GM19023 (cell line): ENCODE data around the gene CAPN12.
"Not testable (repeated sequence)": the region's sequence is repeated elsewhere in the genome, so short reads cannot be mapped to it uniquely, and the experiment has no call there.

ENCODE experiments used
- ATAC-seq: cut with Tn5 transposase; IDR thresholded peaks from one replicate; pipeline ENCODE4 v1.9.1; 2021; ENCODE audit warnings: mild to moderate bottlenecking, moderate library complexity; ENCODE audit not compliant: unreplicated experiment

The CAPN12 gene

GRCh38 chr19:38770949-38771275 lies 26.6 kb upstream of the CAPN12 start:
- ATAC-seq: peak; percentile 55

GRCh38 chr19:38770228-38770948 lies 26.1 kb upstream of the CAPN12 start:
- ATAC-seq: peak; percentile 15

GRCh38 chr19:38769635-38770211 lies 25.4 kb upstream of the CAPN12 start:
- no peak for ATAC-seq

- no peak for ATAC-seq
These were observed 22.2 kb upstream of the CAPN12 start for GRCh38 chr19:38766276-38767047.

- no peak for ATAC-seq
These were observed 20.9 kb upstream of the CAPN12 start for GRCh38 chr19:38765214-38765613.

GRCh38 chr19:38763795-38764220 lies 19.5 kb upstream of the CAPN12 start:
- ATAC-seq: no peak

GRCh38 chr19:38761884-38762389 lies 17.7 kb upstream of the CAPN12 start:
- not testable (repeated sequence) for ATAC-seq

- ATAC-seq: not testable (repeated sequence)
These were observed 16.7 kb upstream of the CAPN12 start for GRCh38 chr19:38760805-38761517.

- ATAC-seq: no peak
These were observed 15.3 kb upstream of the CAPN12 start for GRCh38 chr19:38759590-38760003.

GRCh38 chr19:38754196-38754595 lies 9.9 kb upstream of the CAPN12 start:
- ATAC-seq: not testable (repeated sequence)

GRCh38 chr19:38753783-38754182 lies 9.5 kb upstream of the CAPN12 start:
- not testable (repeated sequence) for ATAC-seq

- no peak for ATAC-seq
These were observed 1.0 kb upstream of the CAPN12 start for GRCh38 chr19:38745316-38745715.

GRCh38 chr19:38744874-38745273 lies 600 bp upstream of the CAPN12 start:
- ATAC-seq: no peak

GRCh38 chr19:38743394-38744297 lies 628 bp downstream of the CAPN12 start:
- ATAC-seq: no peak

GRCh38 chr19:38742906-38743305 lies 1.4 kb downstream of the CAPN12 start:
- no peak for ATAC-seq

GRCh38 chr19:38742296-38742695 lies 2.0 kb downstream of the CAPN12 start:
- ATAC-seq: no peak

GRCh38 chr19:38741670-38742069 lies 2.6 kb downstream of the CAPN12 start:
- ATAC-seq: no peak

- no peak for ATAC-seq
These were observed 3.3 kb downstream of the CAPN12 start for GRCh38 chr19:38740932-38741331.

GRCh38 chr19:38740257-38740592 lies 4.0 kb downstream of the CAPN12 start:
- no peak for ATAC-seq
